Neural cell (in vitro differentiated cells): ENCODE data around the gene SLC10A7. TPM values are rescaled to one million over a fixed set of nuclear protein-coding genes. Genes with fewer than 3 reads are reported as not detected.

Source experiments
- H2AFZ ChIP-seq: fragments of 200-600, 300-800 bp; sonication (generic), shearing (Covaris generic); 2 replicates; pipeline ENCODE4 v1.6.0; 2014; ENCODE audit warnings: low read depth, mild to moderate bottlenecking, antibody characterized with exemption, low read length, moderate library complexity
- H3F3A ChIP-seq: fragments of 200-600 bp; shearing (Covaris generic); 2 replicates; pipeline ENCODE4 v1.6.1; 2016; ENCODE audit warnings: mild to moderate bottlenecking, moderate library complexity, mixed read lengths, antibody characterized with exemption, low read length; ENCODE audit not compliant: insufficient read depth, poor library complexity, severe bottlenecking
- H3K27ac ChIP-seq: fragments of 200-600, 300-800 bp; sonication (generic), shearing (Covaris generic); 2 replicates; pipeline ENCODE4 v1.5.1; 2014; ENCODE audit warnings: mild to moderate bottlenecking, low read length, moderate library complexity
- H3K27me3 ChIP-seq: fragments of 300-800, 200-600 bp; sonication (generic), shearing (Covaris generic); 2 replicates; pipeline ENCODE4 v1.6.0; 2014; ENCODE audit warnings: mild to moderate bottlenecking, low read depth, low read length, moderate library complexity; ENCODE audit not compliant: insufficient read depth
- H3K36me3 ChIP-seq: fragments of 300-800, 200-600 bp; sonication (generic), shearing (Covaris generic); 2 replicates; pipeline ENCODE4 v1.5.1; 2014; ENCODE audit warnings: mild to moderate bottlenecking, antibody characterized with exemption, low read length, moderate library complexity; ENCODE audit not compliant: insufficient read depth
- H3K4me2 ChIP-seq: fragments of 300-800, 200-600 bp; sonication (generic), shearing (Covaris generic); 2 replicates; pipeline ENCODE4 v1.6.0; 2014; ENCODE audit warnings: mild to moderate bottlenecking, low read length
- H3K4me3 ChIP-seq: fragments of 300-800, 200-600 bp; sonication (generic), shearing (Covaris generic); 2 replicates; pipeline ENCODE4 v1.5.1; 2014; ENCODE audit warnings: mild to moderate bottlenecking, low read length, moderate library complexity
- H3K79me2 ChIP-seq: fragments of 200-600 bp; shearing (Covaris generic); replicated peaks from 2 replicates; pipeline ENCODE4 v1.6.0; 2014; ENCODE audit warnings: mild to moderate bottlenecking, low read length, moderate library complexity; ENCODE audit not compliant: insufficient read depth
- H3K9ac ChIP-seq: fragments of 300-800, 200-600 bp; sonication (generic), shearing (Covaris generic); 2 replicates; pipeline ENCODE4 v1.6.1; 2016; ENCODE audit warnings: mild to moderate bottlenecking, low read length, mixed read lengths
- H3K9me2 ChIP-seq: fragments of 200-600 bp; shearing (Covaris generic); 2 replicates; pipeline ENCODE4 v1.6.1; 2016; ENCODE audit warnings: mild to moderate bottlenecking, low read length, mixed read lengths; ENCODE audit not compliant: insufficient read depth
- H3K9me3 ChIP-seq: fragments of 200-600, 300-800 bp; sonication (generic), shearing (Covaris generic); 2 replicates; pipeline ENCODE4 v1.6.1; 2016; ENCODE audit warnings: mild to moderate bottlenecking, mixed run types, low read length, moderate library complexity, mixed read lengths
- H4K20me1 ChIP-seq: fragments of 200-600 bp; shearing (Covaris generic); 2 replicates; pipeline ENCODE4 v1.6.1; 2016; ENCODE audit warnings: mild to moderate bottlenecking, mixed run types; ENCODE audit not compliant: insufficient read depth
- EP300 ChIP-seq: fragments of 450-650 bp; conservative IDR thresholded peaks from 2 replicates; pipeline ENCODE4 v1.6.1; 2014; ENCODE audit warnings: antibody characterized with exemption, mild to moderate bottlenecking, moderate library complexity; ENCODE audit not compliant: poor library complexity, severe bottlenecking
- EZH2 ChIP-seq: fragments of 200-600, 300-800 bp; shearing (Covaris generic), sonication (generic); IDR thresholded peaks from 2 replicates; pipeline ENCODE4 v1.6.1; 2014; ENCODE audit warnings: antibody characterized with exemption, low read length, borderline replicate concordance, mild to moderate bottlenecking; ENCODE audit not compliant: insufficient read depth, poor library complexity, severe bottlenecking
- MXI1 ChIP-seq: fragments of 450-650 bp; conservative IDR thresholded peaks from 2 replicates; pipeline ENCODE4 v1.6.1; 2014; ENCODE audit warnings: antibody characterized with exemption, mild to moderate bottlenecking; ENCODE audit not compliant: poor library complexity, severe bottlenecking
- POLR2AphosphoS5 ChIP-seq: IDR thresholded peaks from 2 replicates; pipeline ENCODE4 v1.6.1; 2012
- RAD21 ChIP-seq: fragments of 450-650 bp; conservative IDR thresholded peaks from 2 replicates; pipeline ENCODE4 v1.6.1; 2014; ENCODE audit warnings: antibody characterized with exemption, mild to moderate bottlenecking, moderate library complexity
- REST ChIP-seq: IDR thresholded peaks from 2 replicates; pipeline ENCODE4 v1.6.1; 2012; ENCODE audit warnings: borderline replicate concordance
- SMC3 ChIP-seq: fragments of 450-650 bp; conservative IDR thresholded peaks from 2 replicates; pipeline ENCODE4 v1.6.1; 2014; ENCODE audit warnings: antibody characterized with exemption, mild to moderate bottlenecking, moderate library complexity; ENCODE audit not compliant: poor library complexity
- TAF1 ChIP-seq: IDR thresholded peaks from 2 replicates; pipeline ENCODE4 v1.6.1; 2012; ENCODE audit warnings: low read depth
- polyA plus RNA-seq: library from polyadenylated mRNA; depleted of rRNA; stranded (reverse); fragments of >200 nt; gene quantifications from 2 replicates; pipeline ENCODE4 v1.2.3, GENCODE V29; 2014
- TF ChIP-seq, protein P1 (sequence below): fragments of 450-650 bp; IDR thresholded peaks from 2 replicates; pipeline ENCODE4 v1.5.1; 2014; ENCODE audit warnings: antibody characterized with exemption, mild to moderate bottlenecking, moderate library complexity; ENCODE audit not compliant: poor library complexity, severe bottlenecking

SLC10A7 gene
- polyA plus RNA-seq, 1 donor from 2014 or later, result 5.5 TPM

DNA sequence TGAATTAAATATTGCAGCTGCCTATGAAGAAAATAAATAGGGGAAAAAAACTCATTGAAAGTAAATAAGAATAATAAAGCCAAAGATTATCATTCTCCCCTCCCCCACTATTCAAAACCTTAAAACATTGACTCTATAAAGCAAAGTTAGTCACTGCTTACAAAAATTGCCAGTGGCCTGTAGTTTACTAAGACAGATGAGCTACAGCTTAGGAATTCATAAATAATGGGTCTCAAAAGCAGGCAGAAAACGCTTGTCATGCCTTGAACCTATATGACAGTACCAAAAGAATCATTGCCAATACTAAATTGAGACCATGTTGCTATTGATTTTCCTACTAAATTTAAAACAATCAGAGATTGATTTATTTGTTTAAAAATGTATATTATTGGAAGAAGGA lies 78.9 kb downstream of the SLC10A7 start:
- Histone ChIP-seq H3K36me3 (no peaks in the 10 kb centered on the region), H3K27ac (no peak overlapping the region), H2AFZ (no peak overlapping the region), H3F3A (no peaks in the 10 kb centered on the region), H4K20me1 (no peaks in the 10 kb centered on the region), H3K9me3 (no peaks in the 10 kb centered on the region), H3K27me3 (no peaks in the 10 kb centered on the region), H3K4me2 (no peak overlapping the region), H3K79me2 (no peaks in the 10 kb centered on the region), H3K9ac (no peak overlapping the region), H3K9me2 (no peaks in the 10 kb centered on the region), H3K4me3 (no peak overlapping the region)
- TF ChIP-seq SMC3 (no peak), POLR2AphosphoS5 (no peak)

- no peaks in the 10 kb centered on the region for H3K79me2 ChIP-seq
Measured at GRCh38 chr4:146439999-146440398, 81.7 kb downstream of the SLC10A7 start.

More at GRCh38 chr4:146439999-146440398, 81.7 kb downstream of the SLC10A7 start:
- H3K9me3 ChIP-seq, result no peaks in the 10 kb centered on the region
- no peaks in the 10 kb centered on the region for H4K20me1 ChIP-seq
- H3F3A ChIP-seq, result no peaks in the 10 kb centered on the region
- TF ChIP-seq REST (no peak), EP300 (no peak), SMC3 (no peak), RAD21 (no peak), TAF1 (no peak), MXI1 (no peak), EZH2 (no peak), POLR2AphosphoS5 (no peak)
- TF ChIP-seq, protein P1, sequence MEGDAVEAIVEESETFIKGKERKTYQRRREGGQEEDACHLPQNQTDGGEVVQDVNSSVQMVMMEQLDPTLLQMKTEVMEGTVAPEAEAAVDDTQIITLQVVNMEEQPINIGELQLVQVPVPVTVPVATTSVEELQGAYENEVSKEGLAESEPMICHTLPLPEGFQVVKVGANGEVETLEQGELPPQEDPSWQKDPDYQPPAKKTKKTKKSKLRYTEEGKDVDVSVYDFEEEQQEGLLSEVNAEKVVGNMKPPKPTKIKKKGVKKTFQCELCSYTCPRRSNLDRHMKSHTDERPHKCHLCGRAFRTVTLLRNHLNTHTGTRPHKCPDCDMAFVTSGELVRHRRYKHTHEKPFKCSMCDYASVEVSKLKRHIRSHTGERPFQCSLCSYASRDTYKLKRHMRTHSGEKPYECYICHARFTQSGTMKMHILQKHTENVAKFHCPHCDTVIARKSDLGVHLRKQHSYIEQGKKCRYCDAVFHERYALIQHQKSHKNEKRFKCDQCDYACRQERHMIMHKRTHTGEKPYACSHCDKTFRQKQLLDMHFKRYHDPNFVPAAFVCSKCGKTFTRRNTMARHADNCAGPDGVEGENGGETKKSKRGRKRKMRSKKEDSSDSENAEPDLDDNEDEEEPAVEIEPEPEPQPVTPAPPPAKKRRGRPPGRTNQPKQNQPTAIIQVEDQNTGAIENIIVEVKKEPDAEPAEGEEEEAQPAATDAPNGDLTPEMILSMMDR, result no peak
- no peak overlapping the region for H3K27ac ChIP-seq
- no peak overlapping the region for H3K4me3 ChIP-seq
- H3K9ac ChIP-seq, result no peak overlapping the region
- H3K9me2 ChIP-seq, result no peaks in the 10 kb centered on the region
- H3K36me3 ChIP-seq, result no peaks in the 10 kb centered on the region
- H2AFZ ChIP-seq, result no peak overlapping the region
- H3K27me3 ChIP-seq, result no peaks in the 10 kb centered on the region
- H3K4me2 ChIP-seq, result no peak overlapping the region
